GM12874 (cell line): ENCODE results near the gene TPK1.

Source experiments
- TF ChIP-seq, protein P1 (sequence below): IDR thresholded peaks from 2 replicates; pipeline ENCODE4 v1.5.1; 2011; ENCODE audit warnings: low read depth, mild to moderate bottlenecking, control low read depth, low read length, moderate library complexity; ENCODE audit not compliant: insufficient read depth

TPK1 gene

DNA sequence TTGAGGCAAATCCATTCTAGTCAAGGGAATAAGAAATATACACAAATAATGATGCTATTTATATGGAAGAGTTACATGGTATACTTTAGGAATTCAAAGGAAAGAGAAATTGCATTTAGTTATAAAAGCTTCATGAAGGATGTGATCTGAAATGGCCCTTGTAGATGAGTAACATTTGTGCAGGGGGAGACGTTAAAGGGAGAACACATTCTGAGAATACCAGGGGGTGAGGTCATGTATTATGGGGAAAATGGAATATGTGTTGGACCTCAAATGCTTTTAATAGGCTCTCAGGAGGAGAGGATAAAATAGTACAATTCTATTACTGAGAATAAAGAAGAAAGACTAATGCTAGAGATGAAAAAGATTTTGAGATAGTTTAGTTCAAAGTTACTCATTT lies 309.9 kb downstream of the TPK1 start:
- TF ChIP-seq, protein P1, sequence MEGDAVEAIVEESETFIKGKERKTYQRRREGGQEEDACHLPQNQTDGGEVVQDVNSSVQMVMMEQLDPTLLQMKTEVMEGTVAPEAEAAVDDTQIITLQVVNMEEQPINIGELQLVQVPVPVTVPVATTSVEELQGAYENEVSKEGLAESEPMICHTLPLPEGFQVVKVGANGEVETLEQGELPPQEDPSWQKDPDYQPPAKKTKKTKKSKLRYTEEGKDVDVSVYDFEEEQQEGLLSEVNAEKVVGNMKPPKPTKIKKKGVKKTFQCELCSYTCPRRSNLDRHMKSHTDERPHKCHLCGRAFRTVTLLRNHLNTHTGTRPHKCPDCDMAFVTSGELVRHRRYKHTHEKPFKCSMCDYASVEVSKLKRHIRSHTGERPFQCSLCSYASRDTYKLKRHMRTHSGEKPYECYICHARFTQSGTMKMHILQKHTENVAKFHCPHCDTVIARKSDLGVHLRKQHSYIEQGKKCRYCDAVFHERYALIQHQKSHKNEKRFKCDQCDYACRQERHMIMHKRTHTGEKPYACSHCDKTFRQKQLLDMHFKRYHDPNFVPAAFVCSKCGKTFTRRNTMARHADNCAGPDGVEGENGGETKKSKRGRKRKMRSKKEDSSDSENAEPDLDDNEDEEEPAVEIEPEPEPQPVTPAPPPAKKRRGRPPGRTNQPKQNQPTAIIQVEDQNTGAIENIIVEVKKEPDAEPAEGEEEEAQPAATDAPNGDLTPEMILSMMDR: no peak

GRCh38 chr7:144524271-144524670 lies 311.6 kb downstream of the TPK1 start:
- TF ChIP-seq, protein P1: no peak

GRCh38 chr7:144523621-144524020 lies 312.2 kb downstream of the TPK1 start:
- TF ChIP-seq, protein P1: no peak

DNA sequence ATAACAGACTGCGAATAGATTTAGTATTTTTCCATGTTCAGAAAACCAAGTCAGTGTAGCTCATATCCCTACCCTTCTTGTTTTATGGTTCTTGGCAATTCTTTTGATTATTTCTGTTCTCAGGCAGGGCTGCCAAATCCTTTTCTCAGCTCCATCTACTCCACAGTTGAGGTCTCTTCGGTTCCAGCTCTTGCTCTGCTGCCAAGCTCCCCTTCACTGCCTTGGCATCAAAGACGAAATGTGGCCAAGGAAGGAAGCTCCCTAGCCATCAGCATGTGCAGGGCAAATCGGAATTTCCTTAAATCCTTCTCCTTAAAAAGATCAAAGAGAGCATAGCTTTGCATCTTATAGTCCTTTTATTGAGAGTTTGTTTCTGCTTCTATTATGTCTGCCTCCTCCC lies 315.9 kb downstream of the TPK1 start:
- TF ChIP-seq, protein P1: no peak

- TF ChIP-seq, protein P1: no peak
Measured at GRCh38 chr7:144518360-144518759, 317.5 kb downstream of the TPK1 start.

GRCh38 chr7:144517749-144518148 lies 318.1 kb downstream of the TPK1 start:
- TF ChIP-seq, protein P1: no peak

DNA sequence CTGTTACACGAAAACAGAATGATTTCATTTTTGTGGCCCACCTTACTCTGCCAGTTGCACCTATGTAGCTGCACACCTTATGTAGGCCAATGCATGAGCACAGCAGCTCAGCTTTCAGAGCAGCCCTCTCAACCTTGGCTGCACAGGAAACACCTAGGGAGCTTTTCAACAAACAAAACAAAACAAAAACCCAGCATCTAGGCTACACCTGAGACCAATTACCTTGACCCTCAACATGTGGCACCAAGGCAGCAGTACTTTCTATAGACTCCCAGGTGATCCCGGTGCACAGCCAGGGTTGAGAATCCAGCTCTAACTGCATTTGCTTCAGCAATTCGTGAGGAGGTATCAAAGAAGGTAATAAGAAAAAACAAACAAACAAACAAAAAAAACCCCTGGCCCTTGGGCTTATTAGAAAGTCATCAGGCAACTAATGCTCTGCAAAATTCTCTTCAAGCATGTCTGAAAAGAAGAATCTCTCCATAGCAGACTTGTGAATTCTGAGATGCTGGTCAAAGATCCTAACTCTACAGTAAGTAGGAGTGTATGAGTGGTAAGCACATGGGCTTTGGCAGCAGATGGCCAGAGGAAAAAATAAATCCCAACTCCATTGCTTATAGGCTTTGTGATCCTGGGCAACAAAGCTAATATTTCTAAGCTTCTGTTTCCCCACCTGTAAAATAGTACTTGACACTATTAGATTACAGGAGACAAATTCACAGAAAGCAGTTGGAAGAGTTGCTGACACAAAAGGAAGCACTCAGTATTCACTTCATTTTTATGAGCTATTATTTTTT lies 318.9 kb downstream of the TPK1 start:
- TF ChIP-seq, protein P1: no peak
